OCI-LY7 (cell line): Measurements from ENCODE around the gene IGFBP3.

Experiments used
- EZH2phosphoT487 ChIP-seq: fragments of 200-600 bp; sonication (generic); IDR thresholded peaks from 2 replicates; pipeline ENCODE4 v1.6.1; 2018; ENCODE audit warnings: low read depth, borderline replicate concordance, mild to moderate bottlenecking, mixed run types, antibody characterized with exemption, low read length, moderate library complexity, mixed read lengths
- TF ChIP-seq, protein P1 (sequence below): fragments of 200-600 bp; sonication (generic); conservative IDR thresholded peaks from 2 replicates; pipeline ENCODE4 v1.5.1; 2014; ENCODE audit warnings: mild to moderate bottlenecking, antibody characterized with exemption, low read length, moderate library complexity, mixed read lengths

DNA sequence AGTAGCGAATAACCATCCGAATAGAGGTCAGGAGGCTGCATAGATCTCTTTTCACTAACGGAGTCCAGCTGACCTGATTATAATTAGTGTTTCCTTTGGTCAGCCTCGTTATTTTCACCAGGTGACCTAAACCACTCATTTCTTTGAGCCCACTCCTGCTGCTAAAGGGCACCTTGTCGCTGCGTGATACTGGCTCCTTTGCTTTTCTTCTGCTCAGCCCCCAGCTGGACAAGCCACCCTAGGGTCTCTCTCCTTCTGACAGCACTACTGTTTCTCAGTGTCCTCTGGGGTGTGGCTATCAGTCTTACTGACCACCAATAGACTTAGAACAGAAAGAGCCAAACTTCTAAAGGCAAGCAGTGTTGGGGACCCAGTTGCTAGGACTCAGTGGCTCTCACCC, 2.7 kb upstream of the IGFBP3 start:
- TF ChIP-seq, protein P1, sequence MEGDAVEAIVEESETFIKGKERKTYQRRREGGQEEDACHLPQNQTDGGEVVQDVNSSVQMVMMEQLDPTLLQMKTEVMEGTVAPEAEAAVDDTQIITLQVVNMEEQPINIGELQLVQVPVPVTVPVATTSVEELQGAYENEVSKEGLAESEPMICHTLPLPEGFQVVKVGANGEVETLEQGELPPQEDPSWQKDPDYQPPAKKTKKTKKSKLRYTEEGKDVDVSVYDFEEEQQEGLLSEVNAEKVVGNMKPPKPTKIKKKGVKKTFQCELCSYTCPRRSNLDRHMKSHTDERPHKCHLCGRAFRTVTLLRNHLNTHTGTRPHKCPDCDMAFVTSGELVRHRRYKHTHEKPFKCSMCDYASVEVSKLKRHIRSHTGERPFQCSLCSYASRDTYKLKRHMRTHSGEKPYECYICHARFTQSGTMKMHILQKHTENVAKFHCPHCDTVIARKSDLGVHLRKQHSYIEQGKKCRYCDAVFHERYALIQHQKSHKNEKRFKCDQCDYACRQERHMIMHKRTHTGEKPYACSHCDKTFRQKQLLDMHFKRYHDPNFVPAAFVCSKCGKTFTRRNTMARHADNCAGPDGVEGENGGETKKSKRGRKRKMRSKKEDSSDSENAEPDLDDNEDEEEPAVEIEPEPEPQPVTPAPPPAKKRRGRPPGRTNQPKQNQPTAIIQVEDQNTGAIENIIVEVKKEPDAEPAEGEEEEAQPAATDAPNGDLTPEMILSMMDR: no peak
- no peak for TF ChIP-seq EZH2phosphoT487
